OCI-LY7 (cell line): ENCODE data around the gene ANAPC15. TPM values are rescaled to one million over a fixed set of nuclear protein-coding genes. Genes with fewer than 3 reads are reported as not detected.

Experiments used
- BruUV-seq: library from RNA; stranded (reverse); fragments of 400-500 nt; replicated peaks from 2 replicates; lab custom pipeline; 2021; lab: Mats Ljungman, UMichigan
- CTCF ChIA-PET: fragments of 300-600 bp; sonication (Branson Sonifier 250); formaldehyde crosslinking; loops from one replicate; lab custom pipeline; 2022; ENCODE audit warnings: antibody characterized with exemption; ENCODE audit not compliant: unreplicated experiment; lab: Charles Lee
- POLR2A ChIA-PET: fragments of 300-600 bp; sonication (Branson Sonifier 250); formaldehyde crosslinking; loops from one replicate; lab custom pipeline; 2022; ENCODE audit warnings: antibody characterized with exemption; lab: Charles Lee
- DNase-seq: peaks from one replicate; pipeline ENCODE4 v3.0.0-alpha.2; 2015; ENCODE audit warnings: low spot score
- H2AFZ ChIP-seq: fragments of 200-600 bp; sonication (generic), shearing (Covaris generic); 2 replicates; pipeline ENCODE4 v1.6.1; 2014; ENCODE audit warnings: mild to moderate bottlenecking, antibody characterized with exemption, low read length, moderate library complexity
- H3K27ac ChIP-seq: fragments of 200-600 bp; sonication (generic); 2 replicates; pipeline ENCODE4 v1.5.1; 2014; ENCODE audit warnings: mixed run types, low read depth, mild to moderate bottlenecking, moderate library complexity, low read length, inconsistent platforms; ENCODE audit not compliant: poor library complexity, severe bottlenecking
- H3K36me3 ChIP-seq: fragments of 200-600 bp; sonication (generic); 2 replicates; pipeline ENCODE4 v1.6.1; 2014; ENCODE audit warnings: mild to moderate bottlenecking, antibody characterized with exemption, low read length, moderate library complexity, mixed read lengths; ENCODE audit not compliant: insufficient read depth
- H3K4me1 ChIP-seq: fragments of 200-600 bp; sonication (generic); 2 replicates; pipeline ENCODE4 v1.5.1; 2014; ENCODE audit warnings: mild to moderate bottlenecking, low read length; ENCODE audit not compliant: insufficient read depth, poor library complexity, severe bottlenecking
- H3K4me2 ChIP-seq: fragments of 200-600 bp; sonication (generic); 2 replicates; pipeline ENCODE4 v1.6.1; 2014; ENCODE audit warnings: mild to moderate bottlenecking, low read length
- H3K4me3 ChIP-seq: fragments of 200-600 bp; sonication (generic); 2 replicates; pipeline ENCODE4 v1.5.1; 2014; ENCODE audit warnings: mild to moderate bottlenecking, low read depth, low read length; ENCODE audit not compliant: poor library complexity, severe bottlenecking
- H3K79me2 ChIP-seq: fragments of 200-600 bp; sonication (generic); 2 replicates; pipeline ENCODE4 v1.6.1; 2016; ENCODE audit warnings: low read depth, mild to moderate bottlenecking, low read length, moderate library complexity, mixed read lengths; ENCODE audit not compliant: insufficient read depth
- H3K9me2 ChIP-seq: fragments of 200-600 bp; sonication (generic); 2 replicates; pipeline ENCODE4 v1.6.1; 2016; ENCODE audit warnings: mild to moderate bottlenecking, low read length, mixed read lengths; ENCODE audit not compliant: insufficient read depth
- H3K9me3 ChIP-seq: fragments of 200-600 bp; sonication (generic); 2 replicates; pipeline ENCODE4 v1.6.1; 2014; ENCODE audit warnings: mild to moderate bottlenecking, mixed run types, low read length, mixed read lengths
- H4K20me1 ChIP-seq: fragments of 200-600 bp; sonication (generic); 2 replicates; pipeline ENCODE4 v1.6.1; 2014; ENCODE audit warnings: mild to moderate bottlenecking, antibody characterized with exemption, low read length, moderate library complexity, mixed read lengths; ENCODE audit not compliant: insufficient read depth
- CTCF ChIP-seq: fragments of 200-600 bp; sonication (generic); conservative IDR thresholded peaks from 2 replicates; pipeline ENCODE4 v1.5.1; 2014; ENCODE audit warnings: mild to moderate bottlenecking, antibody characterized with exemption, low read length, moderate library complexity, mixed read lengths
- EZH2phosphoT487 ChIP-seq: fragments of 200-600 bp; sonication (generic); IDR thresholded peaks from 2 replicates; pipeline ENCODE4 v1.6.1; 2018; ENCODE audit warnings: low read depth, borderline replicate concordance, mild to moderate bottlenecking, mixed run types, antibody characterized with exemption, low read length, moderate library complexity, mixed read lengths
- intact Hi-C: fragments of 100-400 bp; cut with micrococcal nuclease; formaldehyde crosslinking; loops from one replicate; pipeline ENCODE4 v1.10.0; 2022; ENCODE audit not compliant: unreplicated experiment
- total RNA-seq, 2 experiments: library from RNA; depleted of rRNA in 1 of 2; stranded (reverse); fragments of >200 nt in 1 of 2; shearing (Covaris generic) in 1 of 2; gene quantifications; 2 replicates each; pipeline ENCODE4 v1.2.3, GENCODE V29; 2014 to 2022

ANAPC15 gene
- total RNA-seq, 2 experiments from 2014 or later = 48.2 to 62.4 TPM

- H3K27ac ChIP-seq = no peak overlapping the region
- ChIA-PET CTCF (no interaction called here), POLR2A (no interaction called here)
- H3K9me3 ChIP-seq = 0 out of 2 replicates have a peak, but pooled peaks cover 6% of the 10 kb centered on the region
- H3K4me1 ChIP-seq = no peaks in the 10 kb centered on the region
- no peak overlapping the region for H2AFZ ChIP-seq
- no peaks in the 10 kb centered on the region for H3K36me3 ChIP-seq
- H3K4me3 ChIP-seq = no peak overlapping the region
- H3K79me2 ChIP-seq = no peaks in the 10 kb centered on the region
- DNase-seq = no peak
- H3K9me2 ChIP-seq = no peaks in the 10 kb centered on the region
- intact Hi-C loops = no loop called here
- no peaks in the 10 kb centered on the region for H4K20me1 ChIP-seq
- H3K4me2 ChIP-seq = no peak overlapping the region
- no TSS peak for BruUV-seq
- TF ChIP-seq EZH2phosphoT487 (no peak), CTCF (no peak)
These were observed 8.4 kb upstream of the ANAPC15 start for GRCh38 chr11:72120930-72121329.

- no peaks in the 10 kb centered on the region for H3K9me3 ChIP-seq
- BruUV-seq = no TSS peak
- no peak overlapping the region for H3K27ac ChIP-seq
- H2AFZ ChIP-seq = no peak overlapping the region
- ChIA-PET POLR2A (interaction anchor here (0.6 to 0.8 kb wide), 2 partner anchors 126 to 722 kb away, joined by 3 to 7 read pairs; no protein-coding TSS in a partner anchor), CTCF (no interaction called here)
- no peaks in the 10 kb centered on the region for H4K20me1 ChIP-seq
- intact Hi-C loops = no loop called here
- H3K4me3 ChIP-seq = no peak overlapping the region
- H3K36me3 ChIP-seq = no peaks in the 10 kb centered on the region
- no peak overlapping the region for H3K4me2 ChIP-seq
- TF ChIP-seq EZH2phosphoT487 = no peak
- no peak for TF ChIP-seq CTCF
- H3K9me2 ChIP-seq = no peaks in the 10 kb centered on the region
- H3K4me1 ChIP-seq = no peaks in the 10 kb centered on the region
- DNase-seq = no peak
- H3K79me2 ChIP-seq = no peaks in the 10 kb centered on the region
These were observed 6.7 kb upstream of the ANAPC15 start for GRCh38 chr11:72119198-72119597.

GRCh38 chr11:72116019-72116755, 3.7 kb upstream of the ANAPC15 start:
- Histone ChIP-seq H4K20me1 (no peaks in the 10 kb centered on the region), H2AFZ (no peak overlapping the region), H3K4me3 (no peak overlapping the region), H3K36me3 (no peaks in the 10 kb centered on the region), H3K9me2 (no peaks in the 10 kb centered on the region), H3K4me1 (peaks cover 15% of the 10 kb centered on the region), H3K4me2 (no peak overlapping the region), H3K9me3 (no peaks in the 10 kb centered on the region), H3K79me2 (no peaks in the 10 kb centered on the region; the same call in 1 of the 2 replicates), H3K27ac (no peak overlapping the region)
- intact Hi-C loops = no loop called here
- no peak for TF ChIP-seq EZH2phosphoT487
- no peak for TF ChIP-seq CTCF
- ChIA-PET POLR2A (interaction anchor here (0.6 kb wide), 1 partner anchor 1708 kb away, joined by 8 read pairs; no protein-coding TSS in a partner anchor), CTCF (no interaction called here)
- no TSS peak for BruUV-seq
- DNase-seq = no peak
